Measurements from ENCODE around the gene TNC.

- no peak for TF ChIP-seq POLR2A (IDR thresholded peaks at IDR 0.05)
- TF ChIP-seq CTCF (IDR thresholded peaks at IDR 0.05): no peak
Observed at GRCh38 chr9:115144706-115145105, 26.7 kb upstream of the TNC start.

All from lower leg skin (tissue), 3 donors.